Neutrophil (primary cell): ENCODE data around the gene WT1.

ENCODE experiments used
- H3K27ac ChIP-seq: fragments of 200-600 bp; sonication (generic); 2 replicates; pipeline ENCODE4 v1.5.1; 2016; ENCODE audit warnings: mild to moderate bottlenecking, moderate library complexity
- H3K27me3 ChIP-seq: fragments of 200-600 bp; sonication (generic); 2 replicates; pipeline ENCODE4 v1.6.0; 2016; ENCODE audit warnings: mild to moderate bottlenecking
- H3K36me3 ChIP-seq: fragments of 200-600 bp; sonication (generic); 2 replicates; pipeline ENCODE4 v1.5.1; 2017
- H3K4me1 ChIP-seq, 2 experiments: fragments of 200-600 bp in 1 of 2; sonication (generic) in 1 of 2; 1 replicate in 1 of 2; 2 replicates in 1 of 2; pipeline versions ENCODE4 v1.5.1 to v1.6.1; 2013 to 2016; ENCODE audit warnings: low read depth in 1 of 2, low read length in 1 of 2, mild to moderate bottlenecking in 1 of 2, moderate library complexity in 1 of 2; ENCODE audit not compliant: control insufficient read depth in 1 of 2, insufficient read depth in 1 of 2
- H3K4me3 ChIP-seq, 2 experiments: fragments of 200-600 bp in 1 of 2; sonication (generic) in 1 of 2; 1 replicate in 1 of 2; 2 replicates in 1 of 2; pipeline ENCODE4 v1.5.1; 2013 to 2016; ENCODE audit warnings: low read depth in 1 of 2, low read length in 1 of 2, mild to moderate bottlenecking in 1 of 2, moderate library complexity in 1 of 2
- H3K9me3 ChIP-seq: fragments of 200-600 bp; sonication (generic); 2 replicates; pipeline ENCODE4 v1.5.1; 2016
- CTCF ChIP-seq: fragments of 200-600 bp; sonication (generic); IDR thresholded peaks from 2 replicates; pipeline ENCODE4 v1.5.1; 2016; ENCODE audit warnings: antibody characterized with exemption

WT1 gene

GRCh38 chr11:32444186-32444585 lies 8.8 kb upstream of the WT1 start:
- Histone ChIP-seq H3K4me1 (peaks cover 1 to 2% of the 10 kb centered on the region in 2 experiments), H3K27ac (no peak overlapping the region), H3K36me3 (no peaks in the 10 kb centered on the region), H3K4me3 (no peak overlapping the region), H3K27me3 (peaks cover 91% of the 10 kb centered on the region), H3K9me3 (no peaks in the 10 kb centered on the region)
- TF ChIP-seq CTCF, result no peak

GRCh38 chr11:32440916-32441315 lies 5.6 kb upstream of the WT1 start:
- no peak for TF ChIP-seq CTCF
- Histone ChIP-seq H3K9me3 (no peaks in the 10 kb centered on the region), H3K4me3 (no peak overlapping the region), H3K36me3 (no peaks in the 10 kb centered on the region), H3K4me1 (peaks cover 18 to 28% of the 10 kb centered on the region in 2 experiments), H3K27me3 (peaks cover 99% of the 10 kb centered on the region), H3K27ac (no peak overlapping the region)

GRCh38 chr11:32440312-32440908 lies 5.1 kb upstream of the WT1 start:
- TF ChIP-seq CTCF, result no peak
- Histone ChIP-seq H3K9me3 (no peaks in the 10 kb centered on the region), H3K27ac (no peak overlapping the region), H3K36me3 (no peaks in the 10 kb centered on the region), H3K27me3 (peaks cover 99% of the 10 kb centered on the region), H3K4me3 (no peak overlapping the region), H3K4me1 (peaks cover 23 to 33% of the 10 kb centered on the region in 2 experiments)

GRCh38 chr11:32439501-32440210 lies 4.3 kb upstream of the WT1 start:
- H3K4me1 ChIP-seq, result peaks cover 31 to 37% of the 10 kb centered on the region in 2 experiments

GRCh38 chr11:32438866-32439489 lies 3.6 kb upstream of the WT1 start:
- Histone ChIP-seq H3K36me3 (no peaks in the 10 kb centered on the region), H3K27ac (no peak overlapping the region), H3K4me3 (no peak overlapping the region), H3K27me3 (peaks cover 100% of the 10 kb centered on the region), H3K9me3 (no peaks in the 10 kb centered on the region), H3K4me1 (peaks cover 38 to 42% of the 10 kb centered on the region in 2 experiments)
- TF ChIP-seq CTCF, result no peak

More at GRCh38 chr11:32439501-32440210, 4.3 kb upstream of the WT1 start:
- H3K27ac ChIP-seq, result no peak overlapping the region
- H3K27me3 ChIP-seq, result peaks cover 99% of the 10 kb centered on the region
- no peaks in the 10 kb centered on the region for H3K36me3 ChIP-seq
- no peak for TF ChIP-seq CTCF
- no peaks in the 10 kb centered on the region for H3K9me3 ChIP-seq
- H3K4me3 ChIP-seq, result no peak overlapping the region
